A673 (cell line): ENCODE data around the gene SFRP5.

Experiments used
- EZH2 ChIP-seq: fragments of 200-600 bp; sonication (generic); IDR thresholded peaks from 2 replicates; pipeline ENCODE4 v1.6.1; 2017; ENCODE audit warnings: borderline replicate concordance, low read depth, mild to moderate bottlenecking, mixed read lengths, antibody characterized with exemption, low read length; ENCODE audit not compliant: poor library complexity, severe bottlenecking
- TF ChIP-seq, protein P1 (sequence below): fragments of 300-800, 200-600 bp; sonication (generic); conservative IDR thresholded peaks from 2 replicates; pipeline ENCODE4 v1.5.1; 2017; ENCODE audit warnings: low read depth, mild to moderate bottlenecking, antibody characterized with exemption, low read length, moderate library complexity, mixed read lengths

GRCh38 chr10:97719602-97720001 lies 52.2 kb downstream of the SFRP5 start:
- TF ChIP-seq, protein P1, sequence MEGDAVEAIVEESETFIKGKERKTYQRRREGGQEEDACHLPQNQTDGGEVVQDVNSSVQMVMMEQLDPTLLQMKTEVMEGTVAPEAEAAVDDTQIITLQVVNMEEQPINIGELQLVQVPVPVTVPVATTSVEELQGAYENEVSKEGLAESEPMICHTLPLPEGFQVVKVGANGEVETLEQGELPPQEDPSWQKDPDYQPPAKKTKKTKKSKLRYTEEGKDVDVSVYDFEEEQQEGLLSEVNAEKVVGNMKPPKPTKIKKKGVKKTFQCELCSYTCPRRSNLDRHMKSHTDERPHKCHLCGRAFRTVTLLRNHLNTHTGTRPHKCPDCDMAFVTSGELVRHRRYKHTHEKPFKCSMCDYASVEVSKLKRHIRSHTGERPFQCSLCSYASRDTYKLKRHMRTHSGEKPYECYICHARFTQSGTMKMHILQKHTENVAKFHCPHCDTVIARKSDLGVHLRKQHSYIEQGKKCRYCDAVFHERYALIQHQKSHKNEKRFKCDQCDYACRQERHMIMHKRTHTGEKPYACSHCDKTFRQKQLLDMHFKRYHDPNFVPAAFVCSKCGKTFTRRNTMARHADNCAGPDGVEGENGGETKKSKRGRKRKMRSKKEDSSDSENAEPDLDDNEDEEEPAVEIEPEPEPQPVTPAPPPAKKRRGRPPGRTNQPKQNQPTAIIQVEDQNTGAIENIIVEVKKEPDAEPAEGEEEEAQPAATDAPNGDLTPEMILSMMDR = no peak
- TF ChIP-seq EZH2 = no peak
